Measurements from ENCODE around the gene RTL1.

RTL1 gene

GRCh38 chr14:100851586-100851916 is 52.0 kb downstream of the RTL1 start:
- no peak for DNase-seq (ENCODE audit: low spot score)

GRCh38 chr14:100850841-100851585 is 52.5 kb downstream of the RTL1 start:
- DNase-seq (ENCODE audit: low spot score), result peak; percentile 35

- DNase-seq (ENCODE audit: low spot score), result no peak
Observed at GRCh38 chr14:100849115-100849781, 54.3 kb downstream of the RTL1 start.

GRCh38 chr14:100846309-100846859 is 57.1 kb downstream of the RTL1 start:
- DNase-seq (ENCODE audit: low spot score), result no peak

- no peak for DNase-seq (ENCODE audit: low spot score)
Observed at GRCh38 chr14:100845341-100845740, 58.2 kb downstream of the RTL1 start.

- no peak for DNase-seq (ENCODE audit: low spot score)
Observed at GRCh38 chr14:100844846-100845245, 58.7 kb downstream of the RTL1 start.

- DNase-seq (ENCODE audit: low spot score), result no peak
Observed at GRCh38 chr14:100844421-100844820, 59.1 kb downstream of the RTL1 start.

GRCh38 chr14:100844082-100844408 is 59.5 kb downstream of the RTL1 start:
- no peak for DNase-seq (ENCODE audit: low spot score)

GRCh38 chr14:100842799-100843198 is 60.7 kb downstream of the RTL1 start:
- peak; percentile 37 for DNase-seq (ENCODE audit: low spot score)

GRCh38 chr14:100841761-100842403 is 61.6 kb downstream of the RTL1 start:
- no peak for DNase-seq (ENCODE audit: low spot score)

GRCh38 chr14:100841066-100841760 is 62.3 kb downstream of the RTL1 start:
- no peak for DNase-seq (ENCODE audit: low spot score)

- no peak for DNase-seq (ENCODE audit: low spot score)
Observed at GRCh38 chr14:100840286-100841065, 63.0 kb downstream of the RTL1 start.

GRCh38 chr14:100839681-100840111 is 63.8 kb downstream of the RTL1 start:
- DNase-seq (ENCODE audit: low spot score), result no peak

GRCh38 chr14:100839315-100839585 is 64.3 kb downstream of the RTL1 start:
- DNase-seq (ENCODE audit: low spot score), result no peak

GRCh38 chr14:100838493-100839314 is 64.8 kb downstream of the RTL1 start:
- no peak for DNase-seq (ENCODE audit: low spot score)

- DNase-seq (ENCODE audit: low spot score), result no peak
Observed at GRCh38 chr14:100837805-100838350, 65.6 kb downstream of the RTL1 start.

GRCh38 chr14:100836941-100837804 is 66.3 kb downstream of the RTL1 start:
- DNase-seq (ENCODE audit: low spot score), result no peak

GRCh38 chr14:100836311-100836805 is 67.2 kb downstream of the RTL1 start:
- no peak for DNase-seq (ENCODE audit: low spot score)

GRCh38 chr14:100835548-100836310 is 67.8 kb downstream of the RTL1 start:
- DNase-seq (ENCODE audit: low spot score), result no peak

Measured in Ammon's horn (tissue), 1 donor.